Endothelial cell of umbilical vein (primary cell): ENCODE results near the gene TRMT11.

Source experiments
- EZH2 ChIP-seq: IDR thresholded peaks from 2 replicates; pipeline ENCODE4 v1.6.1; 2012; ENCODE audit warnings: borderline replicate concordance, low read depth, mild to moderate bottlenecking, moderate library complexity, low read length, inconsistent platforms; ENCODE audit not compliant: severe bottlenecking
- POLR2A ChIP-seq: IDR thresholded peaks from 2 replicates; pipeline ENCODE4 v1.6.1; 2012; ENCODE audit warnings: low read depth, mild to moderate bottlenecking, control low read depth, low read length

- TF ChIP-seq EZH2 (no peak), POLR2A (no peak)
Measured at GRCh38 chr6:126048635-126049034, 62.3 kb downstream of the TRMT11 start.
